ENCODE results near the gene HBQ1.

HBQ1 gene

DNA sequence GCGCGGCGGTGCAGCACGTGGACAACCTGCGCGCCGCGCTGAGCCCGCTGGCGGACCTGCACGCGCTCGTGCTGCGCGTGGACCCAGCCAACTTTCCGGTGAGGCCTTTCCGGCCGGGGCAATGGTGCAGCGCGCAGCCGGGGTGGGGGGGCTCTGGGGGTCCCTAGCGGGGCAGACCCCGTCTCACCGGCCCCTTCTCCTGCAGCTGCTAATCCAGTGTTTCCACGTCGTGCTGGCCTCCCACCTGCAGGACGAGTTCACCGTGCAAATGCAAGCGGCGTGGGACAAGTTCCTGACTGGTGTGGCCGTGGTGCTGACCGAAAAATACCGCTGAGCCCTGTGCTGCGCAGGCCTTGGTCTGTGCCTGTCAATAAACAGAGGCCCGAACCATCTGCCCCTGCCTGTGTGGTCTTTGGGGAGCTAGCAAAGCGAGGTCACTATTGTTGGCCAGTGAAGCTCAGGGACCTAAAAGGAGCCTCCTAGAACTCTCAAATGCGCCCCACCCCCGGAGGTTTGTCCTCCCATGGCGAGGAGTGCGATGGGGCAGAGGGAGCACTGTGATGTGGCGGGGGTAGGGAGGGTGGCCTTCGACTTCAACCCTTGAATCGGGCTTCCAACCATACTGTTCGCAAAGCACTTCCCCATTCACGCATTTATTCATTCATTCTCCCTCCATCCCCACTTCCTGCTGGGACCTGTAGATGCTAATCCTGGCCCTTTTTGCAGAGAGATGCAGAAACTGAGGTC lies 13.7 kb upstream of the HBQ1 start:
- 10% methylated on average over 44 of the region's 45 CpGs for WGBS
- DNase-seq = no peak

DNA sequence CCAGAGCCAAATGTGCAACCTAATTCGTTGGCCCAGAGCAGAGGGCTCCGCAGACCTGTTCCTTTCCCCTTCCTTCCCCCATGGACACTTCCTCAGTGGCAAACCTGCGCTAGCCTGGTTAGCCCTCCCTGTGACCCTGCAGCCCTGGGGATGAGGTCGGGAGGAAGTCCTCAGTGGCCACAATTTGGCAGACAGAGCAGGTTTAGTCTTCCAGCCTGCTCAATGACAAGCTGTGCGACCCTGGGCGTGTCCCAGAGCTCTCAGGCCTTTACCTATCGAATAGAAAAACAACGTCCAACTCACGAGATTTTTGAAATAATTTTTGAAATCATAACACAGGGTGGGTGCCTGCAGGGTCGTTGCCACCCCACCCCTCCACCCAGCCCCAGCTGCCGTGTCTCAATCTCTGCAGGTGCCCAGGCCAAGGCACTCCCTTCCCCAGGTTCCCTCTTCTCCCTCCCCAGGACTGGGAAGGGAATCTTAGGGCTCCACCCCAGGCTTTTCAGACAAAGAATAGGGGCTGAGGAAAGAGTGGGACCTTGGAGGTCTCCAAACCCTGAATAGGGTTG lies 13.1 kb upstream of the HBQ1 start:
- Histone ChIP-seq H2BK5ac (ENCODE audit: low read depth, low read length, poor library complexity, severe bottlenecking) (no peak overlapping the region), H3K4me3 (ENCODE audit: insufficient read depth in 1 of 2, low read depth in 1 of 2, low read length in 2 of 2) (no peak overlapping the region), H3K27ac (ENCODE audit: low read length, poor library complexity, severe bottlenecking) (no peak overlapping the region), H3K4me2 (ENCODE audit: low read length, poor library complexity, severe bottlenecking) (no peak overlapping the region), H2AFZ (ENCODE audit: low read depth, low read length) (no peak overlapping the region), H3K79me1 (replicated peaks; ENCODE audit: low read length, poor library complexity, severe bottlenecking) (no peaks in the 10 kb centered on the region), H2BK15ac (ENCODE audit: low read depth, poor library complexity, severe bottlenecking) (no peak overlapping the region), H2BK120ac (ENCODE audit: low read depth, low read length) (no peak overlapping the region), H4K91ac (ENCODE audit: low read length) (no peak overlapping the region), H3K23ac (ENCODE audit: low read length in 2 of 2) (no peak overlapping the region), H3K18ac (ENCODE audit: low read depth in 1 of 2, low read length in 2 of 2) (no peak overlapping the region), H3K9ac (ENCODE audit: low read length) (no peak overlapping the region), H2AK5ac (ENCODE audit: low read length, severe bottlenecking) (no peak overlapping the region), H3K27me3 (ENCODE audit: control insufficient read depth in 1 of 2, insufficient read depth in 1 of 2, low read length in 2 of 2) (peaks cover 62 to 65% of the 10 kb centered on the region in 2 experiments), H3K4ac (ENCODE audit: low read depth in 1 of 2, low read length in 2 of 2) (no peak overlapping the region), H3K9me3 (ENCODE audit: control insufficient read depth, low read length) (no peaks in the 10 kb centered on the region), H3K36me3 (ENCODE audit: control insufficient read depth in 1 of 2, insufficient read depth in 2 of 2, low read depth in 1 of 2, low read length in 2 of 2) (no peaks in the 10 kb centered on the region), H4K8ac (ENCODE audit: low read length) (no peak overlapping the region), H3K4me1 (ENCODE audit: control insufficient read depth, insufficient read depth, low read depth, low read length) (peaks cover 17% of the 10 kb centered on the region), H2BK12ac (ENCODE audit: low read length in 2 of 2) (no peak overlapping the region), H3K14ac (ENCODE audit: low read length in 2 of 2) (no peak overlapping the region)
- no peak for DNase-seq
- WGBS = 32% methylated on average over 10 of the region's 11 CpGs

More for the DNA sequence above, 13.7 kb upstream of the HBQ1 start:
- H3K4me3 ChIP-seq (ENCODE audit: insufficient read depth in 1 of 2, low read depth in 1 of 2, low read length in 2 of 2) = no peak overlapping the region
- H3K79me1 ChIP-seq (replicated peaks; ENCODE audit: low read length, poor library complexity, severe bottlenecking) = no peaks in the 10 kb centered on the region
- H3K4me1 ChIP-seq (ENCODE audit: control insufficient read depth, insufficient read depth, low read depth, low read length) = peaks cover 17% of the 10 kb centered on the region
- H2BK120ac ChIP-seq (ENCODE audit: low read depth, low read length) = no peak overlapping the region
- H3K18ac ChIP-seq (ENCODE audit: low read depth in 1 of 2, low read length in 2 of 2) = no peak overlapping the region
- H3K36me3 ChIP-seq (ENCODE audit: control insufficient read depth in 1 of 2, insufficient read depth in 2 of 2, low read depth in 1 of 2, low read length in 2 of 2) = no peaks in the 10 kb centered on the region
- H3K23ac ChIP-seq (ENCODE audit: low read length in 2 of 2) = no peak overlapping the region
- no peak overlapping the region for H3K14ac ChIP-seq (ENCODE audit: low read length in 2 of 2)
- no peak overlapping the region for H3K27ac ChIP-seq (ENCODE audit: low read length, poor library complexity, severe bottlenecking)
- peak overlapping the region; percentile 40 for H2BK15ac ChIP-seq (ENCODE audit: low read depth, poor library complexity, severe bottlenecking)
- H3K9me3 ChIP-seq (ENCODE audit: control insufficient read depth, low read length) = no peaks in the 10 kb centered on the region
- no peak overlapping the region for H2AK5ac ChIP-seq (ENCODE audit: low read length, severe bottlenecking)
- H2AFZ ChIP-seq (ENCODE audit: low read depth, low read length) = no peak overlapping the region
- H3K4ac ChIP-seq (ENCODE audit: low read depth in 1 of 2, low read length in 2 of 2) = no peak overlapping the region
- no peak overlapping the region for H4K91ac ChIP-seq (ENCODE audit: low read length)
- peaks cover 63 to 64% of the 10 kb centered on the region in 2 experiments for H3K27me3 ChIP-seq (ENCODE audit: control insufficient read depth in 1 of 2, insufficient read depth in 1 of 2, low read length in 2 of 2)
- no peak overlapping the region for H4K8ac ChIP-seq (ENCODE audit: low read length)
- H2BK12ac ChIP-seq (ENCODE audit: low read length in 2 of 2) = no peak overlapping the region
- no peak overlapping the region for H3K4me2 ChIP-seq (ENCODE audit: low read length, poor library complexity, severe bottlenecking)
- H3K9ac ChIP-seq (ENCODE audit: low read length) = no peak overlapping the region
- H2BK5ac ChIP-seq (ENCODE audit: low read depth, low read length, poor library complexity, severe bottlenecking) = no peak overlapping the region

DNA sequence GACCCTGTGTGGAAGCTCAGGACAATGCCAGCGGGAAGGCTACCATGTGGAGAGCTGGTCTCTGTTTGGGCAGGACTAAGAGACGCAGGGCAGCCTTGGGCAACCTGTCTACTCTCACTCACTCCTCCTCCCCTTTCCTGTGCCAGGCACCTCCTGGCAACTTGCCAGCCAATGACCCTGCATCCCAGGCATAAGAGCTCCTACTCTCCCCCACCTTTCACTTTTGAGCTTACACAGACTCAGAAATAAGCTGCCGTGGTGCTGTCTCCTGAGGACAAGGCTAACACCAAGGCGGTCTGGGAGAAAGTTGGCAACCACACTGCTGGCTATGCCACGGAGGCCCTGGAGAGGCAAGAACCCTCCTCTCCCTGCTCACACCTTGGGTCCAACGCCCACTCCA lies 11.8 kb upstream of the HBQ1 start:
- Histone ChIP-seq H2BK15ac (ENCODE audit: low read depth, poor library complexity, severe bottlenecking) (no peak overlapping the region), H2AFZ (ENCODE audit: low read depth, low read length) (no peak overlapping the region), H3K4ac (ENCODE audit: low read depth in 1 of 2, low read length in 2 of 2) (no peak overlapping the region), H3K18ac (ENCODE audit: low read depth in 1 of 2, low read length in 2 of 2) (no peak overlapping the region), H2AK5ac (ENCODE audit: low read length, severe bottlenecking) (no peak overlapping the region), H3K9ac (ENCODE audit: low read length) (no peak overlapping the region), H3K9me3 (ENCODE audit: control insufficient read depth, low read length) (no peaks in the 10 kb centered on the region), H3K4me3 (ENCODE audit: insufficient read depth in 1 of 2, low read depth in 1 of 2, low read length in 2 of 2) (no peak overlapping the region), H4K8ac (ENCODE audit: low read length) (no peak overlapping the region), H3K14ac (ENCODE audit: low read length in 2 of 2) (no peak overlapping the region), H2BK120ac (ENCODE audit: low read depth, low read length) (no peak overlapping the region), H3K79me1 (replicated peaks; ENCODE audit: low read length, poor library complexity, severe bottlenecking) (no peaks in the 10 kb centered on the region), H2BK12ac (ENCODE audit: low read length in 2 of 2) (no peak overlapping the region), H3K23ac (ENCODE audit: low read length in 2 of 2) (no peak overlapping the region), H3K4me1 (ENCODE audit: control insufficient read depth, insufficient read depth, low read depth, low read length) (peaks cover 17% of the 10 kb centered on the region), H3K27ac (ENCODE audit: low read length, poor library complexity, severe bottlenecking) (no peak overlapping the region), H3K36me3 (ENCODE audit: control insufficient read depth in 1 of 2, insufficient read depth in 2 of 2, low read depth in 1 of 2, low read length in 2 of 2) (no peaks in the 10 kb centered on the region), H3K27me3 (ENCODE audit: control insufficient read depth in 1 of 2, insufficient read depth in 1 of 2, low read length in 2 of 2) (peaks cover 57 to 59% of the 10 kb centered on the region in 2 experiments), H4K91ac (ENCODE audit: low read length) (no peak overlapping the region), H2BK5ac (ENCODE audit: low read depth, low read length, poor library complexity, severe bottlenecking) (no peak overlapping the region), H3K4me2 (ENCODE audit: low read length, poor library complexity, severe bottlenecking) (no peak overlapping the region)
- no peak for DNase-seq
- WGBS = 78% methylated on average over 6 of the region's 6 CpGs

DNA sequence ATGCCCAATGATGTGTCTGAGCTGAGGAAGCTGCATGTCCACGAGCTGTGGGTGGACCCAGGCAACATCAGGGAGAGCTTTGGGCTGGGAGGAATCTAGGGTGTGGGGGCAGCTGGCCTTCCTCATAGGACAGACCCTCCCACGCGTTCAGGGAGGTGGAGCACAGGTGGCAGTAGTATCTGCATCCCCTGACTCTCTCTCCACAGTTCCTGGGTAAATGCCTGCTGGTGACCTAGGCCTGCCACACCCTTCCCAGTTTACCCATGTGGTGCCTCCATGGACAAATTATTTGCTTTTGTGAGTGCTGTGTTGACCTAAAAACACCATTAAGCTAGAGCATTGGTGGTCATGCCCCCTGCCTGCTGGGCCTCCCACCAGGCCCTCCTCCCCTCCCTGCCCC lies 11.2 kb upstream of the HBQ1 start:
- no peak overlapping the region for H2BK120ac ChIP-seq (ENCODE audit: low read depth, low read length)
- no peaks in the 10 kb centered on the region for H3K9me3 ChIP-seq (ENCODE audit: control insufficient read depth, low read length)
- H3K27ac ChIP-seq (ENCODE audit: low read length, poor library complexity, severe bottlenecking) = no peak overlapping the region
- WGBS = 38% methylated on average over 3 of the region's 3 CpGs
- H2BK12ac ChIP-seq (ENCODE audit: low read length in 2 of 2) = no peak overlapping the region
- no peaks in the 10 kb centered on the region for H3K79me1 ChIP-seq (replicated peaks; ENCODE audit: low read length, poor library complexity, severe bottlenecking)
- peaks cover 17% of the 10 kb centered on the region for H3K4me1 ChIP-seq (ENCODE audit: control insufficient read depth, insufficient read depth, low read depth, low read length)
- H3K36me3 ChIP-seq (ENCODE audit: control insufficient read depth in 1 of 2, insufficient read depth in 2 of 2, low read depth in 1 of 2, low read length in 2 of 2) = no peaks in the 10 kb centered on the region
- no peak overlapping the region for H3K4me3 ChIP-seq (ENCODE audit: insufficient read depth in 1 of 2, low read depth in 1 of 2, low read length in 2 of 2)
- no peak overlapping the region for H4K8ac ChIP-seq (ENCODE audit: low read length)
- no peak overlapping the region for H2AFZ ChIP-seq (ENCODE audit: low read depth, low read length)
- H4K91ac ChIP-seq (ENCODE audit: low read length) = no peak overlapping the region
- no peak overlapping the region for H3K14ac ChIP-seq (ENCODE audit: low read length in 2 of 2)
- H3K4ac ChIP-seq (ENCODE audit: low read depth in 1 of 2, low read length in 2 of 2) = no peak overlapping the region
- DNase-seq = no peak
- H2BK5ac ChIP-seq (ENCODE audit: low read depth, low read length, poor library complexity, severe bottlenecking) = no peak overlapping the region
- H3K4me2 ChIP-seq (ENCODE audit: low read length, poor library complexity, severe bottlenecking) = no peak overlapping the region
- H3K9ac ChIP-seq (ENCODE audit: low read length) = no peak overlapping the region
- H2BK15ac ChIP-seq (ENCODE audit: low read depth, poor library complexity, severe bottlenecking) = no peak overlapping the region
- H3K27me3 ChIP-seq (ENCODE audit: control insufficient read depth in 1 of 2, insufficient read depth in 1 of 2, low read length in 2 of 2) = peaks cover 57 to 59% of the 10 kb centered on the region in 2 experiments
- no peak overlapping the region for H3K23ac ChIP-seq (ENCODE audit: low read length in 2 of 2)
- no peak overlapping the region for H2AK5ac ChIP-seq (ENCODE audit: low read length, severe bottlenecking)
- H3K18ac ChIP-seq (ENCODE audit: low read depth in 1 of 2, low read length in 2 of 2) = no peak overlapping the region
